SK-N-SH (cell line): Measurements from ENCODE around the gene BEST2. TPM values are rescaled to one million over a fixed set of nuclear protein-coding genes. Genes with fewer than 3 reads are reported as not detected.
"Not testable (repeated sequence)": the region's sequence is repeated elsewhere in the genome, so short reads cannot be mapped to it uniquely, and the experiment has no call there.

Experiments used
- CTCF ChIA-PET: fragments of 300-600, 350-600 bp; formaldehyde crosslinking; extraction: SDS; loops from one replicate; lab custom pipeline; 2021; lab: Yijun Ruan, JAX
- POLR2A ChIA-PET: fragments of 350-600 bp; sonication (Branson Sonifier 250); formaldehyde crosslinking; extraction: SDS; loops from one replicate; lab custom pipeline; 2020; ENCODE audit warnings: antibody characterized with exemption, inconsistent platforms; lab: Yijun Ruan, JAX
- DNase-seq: peaks from one replicate; pipeline ENCODE4 v3.0.0; 2012
- H2AFZ ChIP-seq: fragments of 200-600 bp; sonication (generic); 2 replicates; pipeline ENCODE4 v1.8.1; 2016; ENCODE audit warnings: antibody characterized with exemption, mild to moderate bottlenecking, low read depth
- H3F3A ChIP-seq: fragments of 200-600 bp; sonication (generic); replicated peaks from 2 replicates; pipeline ENCODE3; 2016; ENCODE audit warnings: antibody characterized with exemption, mild to moderate bottlenecking; ENCODE audit not compliant: insufficient read depth
- H3K27ac ChIP-seq, 2 experiments: fragments of 200-500 bp in 1 of 2; fragments of 200-600 bp in 1 of 2; sonication (Bioruptor generic) in 1 of 2; sonication (generic), shearing (Covaris generic) in 1 of 2; 2 replicates each; pipeline versions ENCODE4 v1.5.1 to v1.6.1; 2014 to 2016; ENCODE audit warnings: low read depth in 2 of 2, inconsistent platforms in 1 of 2, low read length in 1 of 2, mild to moderate bottlenecking in 1 of 2, mixed read lengths in 1 of 2
- H3K27me3 ChIP-seq: fragments of 200-600 bp; sonication (generic), shearing (Covaris generic); 2 replicates; pipeline ENCODE4 v1.6.1; 2016; ENCODE audit warnings: mixed run types; ENCODE audit not compliant: insufficient read depth
- H3K36me3 ChIP-seq, 2 experiments: fragments of 200-500 bp in 1 of 2; fragments of 200-600 bp in 1 of 2; sonication (Bioruptor generic) in 1 of 2; sonication (generic) in 1 of 2; replicated peaks in 1 of 2; 2 replicates each; pipeline versions ENCODE3 to v1.5.1; 2014 to 2016; ENCODE audit warnings: low read length in 1 of 2, mild to moderate bottlenecking in 1 of 2; ENCODE audit not compliant: insufficient read depth in 2 of 2, control insufficient read depth in 1 of 2
- H3K4me1 ChIP-seq, 2 experiments: fragments of 200-500 bp in 1 of 2; fragments of 200-600 bp in 1 of 2; sonication (Bioruptor generic) in 1 of 2; sonication (generic), shearing (Covaris generic) in 1 of 2; 2 replicates each; pipeline versions ENCODE4 v1.5.1 to v1.6.1; 2014 to 2016; ENCODE audit warnings: low read depth in 1 of 2, low read length in 1 of 2, mixed run types in 1 of 2; ENCODE audit not compliant: insufficient read depth in 2 of 2, control insufficient read depth in 1 of 2
- H3K4me2 ChIP-seq: fragments of 200-600 bp; sonication (generic), shearing (Covaris generic); 2 replicates; pipeline ENCODE4 v1.6.1; 2017; ENCODE audit warnings: mixed run types
- H3K4me3 ChIP-seq, 2 experiments: fragments of 200-500 bp in 1 of 2; fragments of 200-600 bp in 1 of 2; sonication (Bioruptor generic) in 1 of 2; sonication (generic), shearing (Covaris generic) in 1 of 2; 2 replicates each; pipeline versions ENCODE4 v1.5.1 to v1.8.1; 2014 to 2016; ENCODE audit warnings: low read depth in 2 of 2, inconsistent platforms in 1 of 2, low read length in 1 of 2, mild to moderate bottlenecking in 1 of 2, mixed read lengths in 1 of 2, moderate library complexity in 1 of 2
- H3K79me2 ChIP-seq: fragments of 200-600 bp; sonication (generic); 2 replicates; pipeline ENCODE4 v1.8.1; 2017; ENCODE audit warnings: mild to moderate bottlenecking; ENCODE audit not compliant: insufficient read depth
- H3K9ac ChIP-seq: fragments of 200-600 bp; sonication (generic); 2 replicates; pipeline ENCODE4 v1.6.1; 2017; ENCODE audit warnings: mixed run types
- H3K9me2 ChIP-seq: fragments of 200-600 bp; sonication (generic); 2 replicates; pipeline ENCODE4 v1.6.1; 2017; ENCODE audit warnings: mixed run types
- H3K9me3 ChIP-seq: fragments of 200-600 bp; sonication (generic); 2 replicates; pipeline ENCODE4 v1.6.1; 2017; ENCODE audit warnings: mixed run types, mild to moderate bottlenecking, moderate library complexity
- H4K20me1 ChIP-seq: fragments of 200-600 bp; sonication (generic); 2 replicates; pipeline ENCODE4 v1.6.1; 2017; ENCODE audit warnings: mild to moderate bottlenecking, mixed run types; ENCODE audit not compliant: insufficient read depth
- CTCF ChIP-seq: fragments of 200-600 bp; sonication (generic); IDR thresholded peaks from 2 replicates; pipeline ENCODE4 v1.6.1; 2017; ENCODE audit warnings: antibody characterized with exemption, mild to moderate bottlenecking, moderate library complexity
- EP300 ChIP-seq, 2 experiments: IDR thresholded peaks; 2 replicates each; pipeline versions ENCODE4 v1.4.0 to v1.6.1; 2012; ENCODE audit warnings: borderline replicate concordance in 1 of 2, low read depth in 1 of 2, low read length in 1 of 2
- EZH2phosphoT487 ChIP-seq: fragments of 200-600 bp; sonication (generic); IDR thresholded peaks from 2 replicates; pipeline ENCODE4 v1.6.1; 2017; ENCODE audit warnings: low read depth, mixed run types, mild to moderate bottlenecking, antibody characterized with exemption, moderate library complexity, borderline replicate concordance
- FOSL2 ChIP-seq: IDR thresholded peaks from 2 replicates; pipeline ENCODE4 v1.4.0; 2012; ENCODE audit warnings: low read depth, mild to moderate bottlenecking, moderate library complexity, borderline replicate concordance
- FOXJ3 ChIP-seq: sonication (generic); formaldehyde crosslinking; IDR thresholded peaks from 2 replicates; pipeline ENCODE4 v1.5.1; 2020; ENCODE audit warnings: mild to moderate bottlenecking, missing genetic modification reagents
- GABPA ChIP-seq: IDR thresholded peaks from 2 replicates; pipeline ENCODE4 v1.4.0; 2012; ENCODE audit warnings: low read depth, mild to moderate bottlenecking
- GATA2 ChIP-seq: sonication (generic); formaldehyde crosslinking; IDR thresholded peaks from 2 replicates; pipeline ENCODE4 v1.5.0; 2020; ENCODE audit warnings: mild to moderate bottlenecking, missing genetic modification reagents
- MEF2A ChIP-seq: IDR thresholded peaks from 2 replicates; pipeline ENCODE4 v1.4.0; 2012; ENCODE audit warnings: low read depth, borderline replicate concordance
- POLR2AphosphoS5 ChIP-seq: IDR thresholded peaks from 2 replicates; pipeline ENCODE4 v1.6.1; 2012; ENCODE audit warnings: low read depth, low read length
- RFX5 ChIP-seq: IDR thresholded peaks from 2 replicates; pipeline ENCODE4 v1.6.1; 2012; ENCODE audit warnings: mild to moderate bottlenecking, improper control_type of control experiment, low read length
- RXRA ChIP-seq: IDR thresholded peaks from 2 replicates; pipeline ENCODE4 v1.4.0; 2012; ENCODE audit warnings: low read depth, mild to moderate bottlenecking, borderline replicate concordance
- TCF12 ChIP-seq: IDR thresholded peaks from 2 replicates; pipeline ENCODE4 v1.4.0; 2012
- WGBS: methylation state at CpG from one replicate; pipeline ENCODE4 v1.1.6; 2017; ENCODE audit warnings: low lambda C conversion rate; 5-methylcytosine and 5-hydroxymethylcytosine counted together
- polyA plus RNA-seq, 3 experiments: library from polyadenylated mRNA; depleted of rRNA; stranded (reverse); fragments of >200 nt; gene quantifications; 2 replicates each; pipeline ENCODE4 v1.2.3, GENCODE V29; 2012
- TF ChIP-seq, protein P1 (sequence below): IDR thresholded peaks from 2 replicates; pipeline ENCODE4 v1.4.0; 2012; ENCODE audit warnings: low read depth, borderline replicate concordance

Gene BEST2
- polyA plus RNA-seq, 1 of the 3 experiments (the other 2 are of a cell fraction) = not detected

- TF ChIP-seq POLR2AphosphoS5 (no peak), RFX5 (no peak), TCF12 (no peak), FOSL2 (no peak), EP300 (IDR thresholded peaks at IDR 0.05; ENCODE audit: borderline replicate concordance in 1 of 2, low read depth in 1 of 2, low read length in 1 of 2) (no peak), RXRA (no peak), MEF2A (no peak), GABPA (no peak)
- TF ChIP-seq, protein P1, sequence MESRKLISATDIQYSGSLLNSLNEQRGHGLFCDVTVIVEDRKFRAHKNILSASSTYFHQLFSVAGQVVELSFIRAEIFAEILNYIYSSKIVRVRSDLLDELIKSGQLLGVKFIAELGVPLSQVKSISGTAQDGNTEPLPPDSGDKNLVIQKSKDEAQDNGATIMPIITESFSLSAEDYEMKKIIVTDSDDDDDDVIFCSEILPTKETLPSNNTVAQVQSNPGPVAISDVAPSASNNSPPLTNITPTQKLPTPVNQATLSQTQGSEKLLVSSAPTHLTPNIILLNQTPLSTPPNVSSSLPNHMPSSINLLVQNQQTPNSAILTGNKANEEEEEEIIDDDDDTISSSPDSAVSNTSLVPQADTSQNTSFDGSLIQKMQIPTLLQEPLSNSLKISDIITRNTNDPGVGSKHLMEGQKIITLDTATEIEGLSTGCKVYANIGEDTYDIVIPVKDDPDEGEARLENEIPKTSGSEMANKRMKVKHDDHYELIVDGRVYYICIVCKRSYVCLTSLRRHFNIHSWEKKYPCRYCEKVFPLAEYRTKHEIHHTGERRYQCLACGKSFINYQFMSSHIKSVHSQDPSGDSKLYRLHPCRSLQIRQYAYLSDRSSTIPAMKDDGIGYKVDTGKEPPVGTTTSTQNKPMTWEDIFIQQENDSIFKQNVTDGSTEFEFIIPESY = no peak
These were observed 43.0 kb upstream of the BEST2 start (continued) for GRCh38 chr19:12708641-12709040.

DNA sequence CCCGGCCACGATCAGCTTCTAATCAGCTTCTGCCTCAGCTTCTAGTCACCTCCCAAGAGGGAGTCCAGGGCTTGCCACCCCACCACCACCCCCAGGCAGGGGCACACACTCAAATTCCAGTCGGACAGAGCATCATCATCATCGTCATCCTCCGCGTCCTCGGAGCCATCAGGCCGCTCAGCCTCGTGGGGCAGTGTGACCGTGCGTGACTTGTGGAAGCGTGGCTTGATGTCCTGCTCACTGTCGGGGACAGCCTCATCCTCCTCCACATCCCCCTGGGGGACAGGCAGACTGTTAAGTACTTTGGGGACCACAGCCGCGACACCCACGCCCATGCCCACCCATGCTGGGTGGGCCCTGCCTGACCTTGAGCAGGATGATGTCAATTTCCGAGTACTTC lies 40.4 kb upstream of the BEST2 start:
- Histone ChIP-seq H3K36me3 (peaks cover 42 to 43% of the 10 kb centered on the region in 2 experiments), H3K9ac (no peak overlapping the region), H2AFZ (no peak overlapping the region), H3K4me1 (no peaks in the 10 kb centered on the region), H4K20me1 (no peaks in the 10 kb centered on the region), H3K4me2 (no peak overlapping the region), H3K27me3 (no peaks in the 10 kb centered on the region), H3K4me3 (no peak overlapping the region), H3K9me3 (no peaks in the 10 kb centered on the region), H3K79me2 (peaks cover 15% of the 10 kb centered on the region; the same call in 1 of the 2 replicates), H3K9me2 (no peaks in the 10 kb centered on the region), H3F3A (peaks cover 12% of the 10 kb centered on the region), H3K27ac (no peak overlapping the region)
- TF ChIP-seq RFX5 = no peak
- TF ChIP-seq FOXJ3 = no peak
- no peak for TF ChIP-seq EZH2phosphoT487
- no peak for TF ChIP-seq GATA2
- no peak for TF ChIP-seq FOSL2
- 98% methylated on average over 14 of the region's 17 CpGs for WGBS
- CTCF ChIA-PET = interaction anchor here (1.3 to 1.6 kb wide), 5 partner anchors 11 to 46 kb away, joined by 3 to 7 read pairs (median 4); no protein-coding TSS in a partner anchor
- POLR2A ChIA-PET = no interaction called here
- DNase-seq = no peak

GRCh38 chr19:12712077-12712476 lies 39.5 kb upstream of the BEST2 start:
- H3K27me3 ChIP-seq, H3K9ac ChIP-seq, H3K27ac ChIP-seq, H4K20me1 ChIP-seq, DNase-seq, H3K4me3 ChIP-seq, H3K4me2 ChIP-seq, POLR2A ChIA-PET, H3K9me3 ChIP-seq, H3K9me2 ChIP-seq, H2AFZ ChIP-seq, H3K4me1 ChIP-seq: not testable (repeated sequence)
- CTCF ChIA-PET = interaction anchor here (1.0 to 1.4 kb wide), 2 partner anchors 8 to 10 kb away, joined by 3 to 4 read pairs; no protein-coding TSS in a partner anchor
- WGBS = 100% methylated on average over 2 of the region's 14 CpGs
- peak; percentile 52 for TF ChIP-seq CTCF
- peaks cover 12% of the 10 kb centered on the region for H3F3A ChIP-seq
- peaks cover 42 to 43% of the 10 kb centered on the region in 2 experiments for H3K36me3 ChIP-seq
- H3K79me2 ChIP-seq = peaks cover 24% of the 10 kb centered on the region; the same call in 1 of the 2 replicates

DNA sequence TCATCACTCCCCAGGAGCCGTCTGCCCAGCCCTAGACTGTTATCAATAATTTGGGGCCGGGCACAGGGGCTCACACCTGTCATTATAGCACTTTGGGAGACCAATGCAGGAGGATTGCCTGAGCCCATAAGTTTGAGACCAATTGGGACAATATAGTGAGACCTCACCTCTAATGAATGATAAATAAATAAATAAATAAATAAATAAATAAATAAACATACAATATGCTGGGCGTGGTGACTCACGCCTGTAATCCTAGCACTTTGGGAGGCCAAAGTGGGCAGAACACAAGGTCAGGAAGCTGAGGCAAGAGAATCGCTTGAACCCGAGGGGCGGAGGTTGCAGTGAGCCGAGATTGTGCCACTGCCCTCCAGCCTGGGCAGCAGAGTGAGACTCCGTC lies 38.3 kb upstream of the BEST2 start:
- Histone ChIP-seq H3K79me2 (peaks cover 36% of the 10 kb centered on the region), H3K36me3 (peaks cover 44 to 46% of the 10 kb centered on the region in 2 experiments), H3F3A (peaks cover 12% of the 10 kb centered on the region)
- H3K27me3 ChIP-seq, H3K4me2 ChIP-seq, H3K9me3 ChIP-seq, H3K4me3 ChIP-seq, H3K27ac ChIP-seq, POLR2A ChIA-PET, H3K9ac ChIP-seq, H3K4me1 ChIP-seq, H3K9me2 ChIP-seq, H2AFZ ChIP-seq, H4K20me1 ChIP-seq, DNase-seq: not testable (repeated sequence)
- CTCF ChIA-PET = interaction anchor here (1.0 to 2.4 kb wide), 6 partner anchors 9 to 134 kb away, joined by 3 to 6 read pairs (median 4); no protein-coding TSS in a partner anchor
- 92% methylated on average over 9 of the region's 9 CpGs for WGBS
